C1 segment of cervical spinal cord (tissue), 14 donors: ENCODE data around the gene ARSI.

ENCODE experiments used
- DNase-seq, 14 donors: peaks; one replicate each; lab custom pipeline; 2025; lab: John Stamatoyannopoulos, UW

ARSI gene

GRCh38 chr5:150247726-150248125 is 55.0 kb downstream of the ARSI start:
- no peak for DNase-seq

- DNase-seq, result no peak
Measured at GRCh38 chr5:150246835-150247234, 55.9 kb downstream of the ARSI start.

GRCh38 chr5:150246429-150246828 is 56.3 kb downstream of the ARSI start:
- no peak for DNase-seq
